ENCODE measurements around the gene DEFB124.

- TF ChIP-seq, protein P1, sequence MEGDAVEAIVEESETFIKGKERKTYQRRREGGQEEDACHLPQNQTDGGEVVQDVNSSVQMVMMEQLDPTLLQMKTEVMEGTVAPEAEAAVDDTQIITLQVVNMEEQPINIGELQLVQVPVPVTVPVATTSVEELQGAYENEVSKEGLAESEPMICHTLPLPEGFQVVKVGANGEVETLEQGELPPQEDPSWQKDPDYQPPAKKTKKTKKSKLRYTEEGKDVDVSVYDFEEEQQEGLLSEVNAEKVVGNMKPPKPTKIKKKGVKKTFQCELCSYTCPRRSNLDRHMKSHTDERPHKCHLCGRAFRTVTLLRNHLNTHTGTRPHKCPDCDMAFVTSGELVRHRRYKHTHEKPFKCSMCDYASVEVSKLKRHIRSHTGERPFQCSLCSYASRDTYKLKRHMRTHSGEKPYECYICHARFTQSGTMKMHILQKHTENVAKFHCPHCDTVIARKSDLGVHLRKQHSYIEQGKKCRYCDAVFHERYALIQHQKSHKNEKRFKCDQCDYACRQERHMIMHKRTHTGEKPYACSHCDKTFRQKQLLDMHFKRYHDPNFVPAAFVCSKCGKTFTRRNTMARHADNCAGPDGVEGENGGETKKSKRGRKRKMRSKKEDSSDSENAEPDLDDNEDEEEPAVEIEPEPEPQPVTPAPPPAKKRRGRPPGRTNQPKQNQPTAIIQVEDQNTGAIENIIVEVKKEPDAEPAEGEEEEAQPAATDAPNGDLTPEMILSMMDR (IDR thresholded peaks at IDR 0.05): no peak
- TF ChIP-seq POLR2A (IDR thresholded peaks at IDR 0.05) (no peak), POLR2AphosphoS5 (IDR thresholded peaks at IDR 0.05) (no peak)
Observed at GRCh38 chr20:31475472-31476293, 756 bp upstream of the DEFB124 start.

Measured in suprapubic skin (tissue), 4 donors.